B cell (primary cell): ENCODE results near the gene MIOS. TPM values are rescaled to one million over a fixed set of nuclear protein-coding genes. Genes with fewer than 3 reads are reported as not detected.

Experiments used
- ATAC-seq: fragments of 200-7000 bp; cut with Tn5 transposase; one replicate; pipeline ENCODE4 v1.10.0; 2021; ENCODE audit warnings: low read depth, mild to moderate bottlenecking, moderate number of reproducible peaks, moderate library complexity
- CTCF ChIA-PET: fragments of 350-600 bp; sonication (Branson Sonifier 250); formaldehyde crosslinking; loops from one replicate; lab custom pipeline; 2021; ENCODE audit warnings: antibody characterized with exemption, inconsistent platforms; lab: Charles Lee
- POLR2A ChIA-PET: fragments of 350-600 bp; sonication (Branson Sonifier 250); formaldehyde crosslinking; loops from one replicate; lab custom pipeline; 2021; ENCODE audit warnings: antibody characterized with exemption; lab: Charles Lee
- DNase-seq: peaks from one replicate; pipeline ENCODE4 v3.0.0; 2013
- H2AFZ ChIP-seq: 2 replicates; pipeline ENCODE4 v1.6.1; 2012; ENCODE audit warnings: mild to moderate bottlenecking, low read depth, low read length; ENCODE audit not compliant: insufficient read depth, poor library complexity, severe bottlenecking
- H3K27ac ChIP-seq, 2 donors: 1 replicate in 1 of 2; 2 replicates in 1 of 2; pipeline ENCODE4 v1.5.1; 2012 to 2013; ENCODE audit warnings: low read length in 2 of 2, mild to moderate bottlenecking in 2 of 2, moderate library complexity in 1 of 2
- H3K27me3 ChIP-seq, 4 experiments: fragments of 200-600 bp in 1 of 4; sonication (generic) in 1 of 4; replicated peaks in 1 of 4; 1 replicate in 2 of 4; 2 replicates in 2 of 4; pipeline versions ENCODE4 v1.6.1 to v1.7.0; 2013 to 2016; ENCODE audit warnings: low read length in 3 of 4, mild to moderate bottlenecking in 2 of 4, mixed read lengths in 1 of 4, moderate library complexity in 1 of 4; ENCODE audit not compliant: insufficient read depth in 4 of 4, control insufficient read depth in 3 of 4; ENCODE audit errors: control extremely low read depth in 1 of 4
- H3K36me3 ChIP-seq, 2 experiments: replicated peaks in 1 of 2; 1 replicate in 1 of 2; 2 replicates in 1 of 2; pipeline versions ENCODE4 v1.6.1 to v1.7.1; 2013; ENCODE audit warnings: low read length in 1 of 2; ENCODE audit not compliant: insufficient read depth in 2 of 2, control insufficient read depth in 1 of 2; ENCODE audit errors: control extremely low read depth in 1 of 2, extremely low read depth in 1 of 2
- H3K4me1 ChIP-seq, 2 donors: fragments of 200-600 bp in 1 of 2; sonication (generic) in 1 of 2; 1 replicate in 1 of 2; 2 replicates in 1 of 2; pipeline versions ENCODE4 v1.5.1 to v1.6.1; 2013 to 2017; ENCODE audit warnings: low read length in 2 of 2; ENCODE audit not compliant: control insufficient read depth in 2 of 2, insufficient read depth in 2 of 2
- H3K4me2 ChIP-seq: replicated peaks from 2 replicates; pipeline ENCODE3; 2012; ENCODE audit warnings: mild to moderate bottlenecking, low read depth, low read length; ENCODE audit not compliant: poor library complexity, severe bottlenecking
- H3K4me3 ChIP-seq, 5 experiments: fragments of 200-600 bp in 1 of 5; sonication (generic) in 1 of 5; 1 replicate in 3 of 5; 2 replicates in 2 of 5; pipeline versions ENCODE4 v1.5.1 to v1.7.0; 2011 to 2016; ENCODE audit warnings: low read length in 4 of 5, mild to moderate bottlenecking in 4 of 5, low read depth in 2 of 5, control low read depth in 1 of 5, moderate library complexity in 1 of 5; ENCODE audit not compliant: insufficient read depth in 1 of 5; ENCODE audit errors: control extremely low read depth in 1 of 5, extremely low read depth in 1 of 5
- H3K79me2 ChIP-seq: fragments of 200-600 bp; sonication (generic); one replicate; pipeline ENCODE4 v1.6.0; 2016; ENCODE audit warnings: low read length; ENCODE audit not compliant: control insufficient read depth, insufficient read depth
- H3K9ac ChIP-seq: fragments of 200-600 bp; sonication (generic); 2 replicates; pipeline ENCODE4 v1.6.1; 2017; ENCODE audit warnings: mild to moderate bottlenecking, low read length, moderate library complexity
- H3K9me3 ChIP-seq, 3 donors: one replicate each; pipeline versions ENCODE4 v1.6.1 to v1.7.1; 2013; ENCODE audit warnings: low read length in 2 of 3; ENCODE audit not compliant: control insufficient read depth in 2 of 3, insufficient read depth in 1 of 3; ENCODE audit errors: control extremely low read depth in 1 of 3
- H4K20me1 ChIP-seq: 2 replicates; pipeline ENCODE4 v1.6.0; 2012; ENCODE audit warnings: mild to moderate bottlenecking, low read length; ENCODE audit not compliant: insufficient read depth, control insufficient read depth, poor library complexity, severe bottlenecking
- H3K27ac Mint-ChIP-seq: one replicate; pipeline ENCODE4 v1.8.0; 2021; ENCODE audit warnings: mixed read lengths
- H3K27me3 Mint-ChIP-seq: one replicate; pipeline ENCODE4 v1.8.0; 2021; ENCODE audit warnings: mixed read lengths
- H3K4me1 Mint-ChIP-seq: one replicate; pipeline ENCODE4 v1.8.0; 2021; ENCODE audit warnings: mixed read lengths
- H3K4me3 Mint-ChIP-seq: one replicate; pipeline ENCODE4 v1.8.0; 2021; ENCODE audit warnings: mixed read lengths
- H3K9me3 Mint-ChIP-seq: one replicate; pipeline ENCODE4 v1.8.0; 2022; ENCODE audit warnings: mixed read lengths; ENCODE audit not compliant: insufficient read depth
- EZH2 ChIP-seq: IDR thresholded peaks from 2 replicates; pipeline ENCODE4 v1.6.1; 2012; ENCODE audit warnings: borderline replicate concordance, low read depth, mild to moderate bottlenecking, moderate library complexity, low read length; ENCODE audit not compliant: insufficient read depth, poor library complexity, severe bottlenecking
- WGBS: methylation state at CpG from one replicate; pipeline ENCODE4 v1.1.5; 2013; ENCODE audit warnings: missing lambda C conversion rate; ENCODE audit not compliant: insufficient coverage; 5-methylcytosine and 5-hydroxymethylcytosine counted together
- intact Hi-C: fragments of 100-400 bp; cut with micrococcal nuclease; formaldehyde crosslinking; loops from one replicate; pipeline ENCODE4 v1.10.0; 2022
- polyA plus RNA-seq: library from polyadenylated mRNA; depleted of rRNA; stranded (reverse); fragments of >200 nt; gene quantifications from 2 replicates; pipeline ENCODE4 v1.2.3, GENCODE V29; 2012
- total RNA-seq, 2 donors: library from RNA; stranded (reverse); fragments of 120-200 nt in 1 of 2; gene quantifications; 1 replicate in 1 of 2; 2 replicates in 1 of 2; pipeline versions ENCODE4 v1.2.3 to v1.2.4, GENCODE V29; 2013 to 2022
- TF ChIP-seq, protein P1 (sequence below): fragments of 200-600 bp; IDR thresholded peaks from one replicate; pipeline ENCODE4 v1.8.0; 2022; ENCODE audit warnings: antibody characterized with exemption, mild to moderate bottlenecking

MIOS gene
- total and polyA plus RNA-seq, 2 donors (not counting 1 experiment from before 2014, with no cell fraction given): 28.9 to 50.1 TPM

DNA sequence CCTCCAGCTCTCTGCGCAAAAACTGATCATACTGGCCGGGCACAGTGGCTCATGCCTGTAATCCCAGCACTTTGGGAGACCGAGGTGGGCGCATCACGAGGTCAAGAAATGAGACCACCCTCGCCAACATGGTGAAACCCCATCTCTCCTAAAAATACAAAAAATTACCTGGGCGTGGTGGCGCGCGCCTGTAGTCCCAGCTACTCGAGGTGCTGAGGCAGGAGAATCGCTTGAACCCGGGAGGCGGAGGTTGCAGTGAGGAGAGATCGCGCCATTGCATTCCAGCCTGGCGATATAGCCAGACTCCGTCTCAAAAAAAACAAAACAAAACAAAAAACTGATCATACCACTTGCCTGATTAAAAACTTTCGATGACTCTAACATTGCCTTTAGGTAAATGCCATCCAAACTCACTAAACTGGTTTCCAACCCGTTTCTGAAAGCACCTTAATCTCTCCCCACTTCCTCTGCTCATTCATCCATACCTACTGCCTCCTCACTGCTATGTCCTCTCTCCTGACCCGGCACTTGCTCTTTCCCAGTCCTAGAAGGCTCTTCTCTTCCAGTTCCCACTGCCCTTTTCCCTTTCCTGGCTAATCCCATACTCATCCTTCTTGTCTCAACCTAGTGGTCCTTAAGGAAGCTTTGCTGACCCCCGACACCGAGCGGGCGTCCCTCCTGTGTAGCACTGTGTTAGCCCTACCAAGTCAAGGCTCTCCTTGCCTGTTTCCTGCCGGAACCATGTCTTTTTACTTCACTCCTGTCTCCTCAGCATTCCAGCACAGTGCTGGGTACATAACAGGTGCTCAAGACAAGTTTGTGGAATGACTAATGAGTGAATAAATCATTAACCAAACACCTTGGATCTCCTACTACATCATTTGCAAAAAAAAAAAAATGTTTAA lies 686 bp upstream of the MIOS start:
- no peaks in the 10 kb centered on the region for H3K9me3 ChIP-seq
- Mint-ChIP-seq H3K27me3 (no peaks in the 10 kb centered on the region), H3K27ac (no peak overlapping the region), H3K9me3 (no peaks in the 10 kb centered on the region), H3K4me1 (peaks cover 35% of the 10 kb centered on the region), H3K4me3 (no peak overlapping the region)
- ATAC-seq: no peak
- H3K27me3 ChIP-seq: no peaks in the 10 kb centered on the region
- intact Hi-C loops: loop anchor here (2.0 kb wide), 1 partner anchor 407 kb away; no protein-coding TSS in a partner anchor
- no peak for DNase-seq
- peak overlapping the region; percentile 90 for H3K9ac ChIP-seq
- peaks cover 50% of the 10 kb centered on the region for H3K79me2 ChIP-seq
- peak overlapping the region; percentile 38 to 92 (median 72) for H3K4me3 ChIP-seq
- CTCF ChIA-PET: interaction anchor here (1.0 kb wide), 1 partner anchor 463 kb away, joined by 4 read pairs; no protein-coding TSS in a partner anchor
- POLR2A ChIA-PET: no interaction called here
- H2AFZ ChIP-seq: peak overlapping the region; percentile 87
- no peaks in the 10 kb centered on the region for H3K36me3 ChIP-seq
- 89% methylated on average over 17 of the region's 26 CpGs for WGBS
- peak overlapping the region; percentile 93 to 99 for H3K27ac ChIP-seq
- no peak for TF ChIP-seq EZH2
- TF ChIP-seq, protein P1, sequence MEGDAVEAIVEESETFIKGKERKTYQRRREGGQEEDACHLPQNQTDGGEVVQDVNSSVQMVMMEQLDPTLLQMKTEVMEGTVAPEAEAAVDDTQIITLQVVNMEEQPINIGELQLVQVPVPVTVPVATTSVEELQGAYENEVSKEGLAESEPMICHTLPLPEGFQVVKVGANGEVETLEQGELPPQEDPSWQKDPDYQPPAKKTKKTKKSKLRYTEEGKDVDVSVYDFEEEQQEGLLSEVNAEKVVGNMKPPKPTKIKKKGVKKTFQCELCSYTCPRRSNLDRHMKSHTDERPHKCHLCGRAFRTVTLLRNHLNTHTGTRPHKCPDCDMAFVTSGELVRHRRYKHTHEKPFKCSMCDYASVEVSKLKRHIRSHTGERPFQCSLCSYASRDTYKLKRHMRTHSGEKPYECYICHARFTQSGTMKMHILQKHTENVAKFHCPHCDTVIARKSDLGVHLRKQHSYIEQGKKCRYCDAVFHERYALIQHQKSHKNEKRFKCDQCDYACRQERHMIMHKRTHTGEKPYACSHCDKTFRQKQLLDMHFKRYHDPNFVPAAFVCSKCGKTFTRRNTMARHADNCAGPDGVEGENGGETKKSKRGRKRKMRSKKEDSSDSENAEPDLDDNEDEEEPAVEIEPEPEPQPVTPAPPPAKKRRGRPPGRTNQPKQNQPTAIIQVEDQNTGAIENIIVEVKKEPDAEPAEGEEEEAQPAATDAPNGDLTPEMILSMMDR: no peak
- peak overlapping the region; percentile 72 for H3K4me2 ChIP-seq
- H4K20me1 ChIP-seq: no peaks in the 10 kb centered on the region
- H3K4me1 ChIP-seq: peaks cover 41 to 44% of the 10 kb centered on the region in 2 donors
